Hepatocyte (in vitro differentiated cells): Measurements from ENCODE around the gene ARHGAP15.

Source experiments
- CTCF ChIP-seq: fragments of 200-600 bp; sonication (generic); IDR thresholded peaks from 2 replicates; pipeline ENCODE4 v1.5.1; 2016; ENCODE audit warnings: antibody characterized with exemption, mild to moderate bottlenecking; ENCODE audit not compliant: poor library complexity
- EZH2 ChIP-seq: fragments of 200-600 bp; sonication (generic); IDR thresholded peaks from 2 replicates; pipeline ENCODE4 v1.6.1; 2016; ENCODE audit warnings: antibody characterized with exemption, mild to moderate bottlenecking, borderline replicate concordance
- EZH2phosphoT487 ChIP-seq: fragments of 200-600 bp; sonication (generic); IDR thresholded peaks from one replicate; pipeline ENCODE4 v1.6.1; 2018; ENCODE audit warnings: antibody characterized with exemption, mild to moderate bottlenecking, low read depth, moderate library complexity; ENCODE audit not compliant: unreplicated experiment, severe bottlenecking

GRCh38 chr2:143560724-143561123, 431.5 kb downstream of the ARHGAP15 start:
- TF ChIP-seq EZH2, result no peak
- TF ChIP-seq EZH2phosphoT487, result no peak
- TF ChIP-seq CTCF, result no peak
